MM.1S (cell line): Measurements from ENCODE around the gene SH3TC1.

Experiments used
- DNase-seq: peaks from one replicate; pipeline ENCODE4 v3.0.0-alpha.2; 2015
- H2AFZ ChIP-seq: fragments of 300-600 bp; sonication (generic); 2 replicates; pipeline ENCODE4 v1.6.0; 2016; ENCODE audit warnings: antibody characterized with exemption, low read length
- H3F3A ChIP-seq: fragments of 300-600 bp; sonication (generic); 2 replicates; pipeline ENCODE4 v1.6.1; 2016; ENCODE audit warnings: mild to moderate bottlenecking, antibody characterized with exemption, low read length, moderate library complexity, mixed read lengths; ENCODE audit not compliant: insufficient read depth
- H3K27ac ChIP-seq: fragments of 300-600 bp; sonication (generic); 2 replicates; pipeline ENCODE4 v1.5.1; 2016; ENCODE audit warnings: mild to moderate bottlenecking, low read length
- H3K27me3 ChIP-seq: fragments of 300-600 bp; sonication (generic); replicated peaks from 2 replicates; pipeline ENCODE4 v1.6.0; 2016; ENCODE audit warnings: low read length; ENCODE audit not compliant: insufficient read depth
- H3K36me3 ChIP-seq: fragments of 300-600 bp; sonication (generic); replicated peaks from 2 replicates; pipeline ENCODE4 v1.6.1; 2016; ENCODE audit warnings: mild to moderate bottlenecking, low read length, mixed read lengths; ENCODE audit not compliant: insufficient read depth
- H3K4me1 ChIP-seq: fragments of 300-600 bp; sonication (generic); 2 replicates; pipeline ENCODE4 v1.6.1; 2016; ENCODE audit warnings: low read length, mixed read lengths
- H3K4me2 ChIP-seq: fragments of 300-600 bp; sonication (generic); 2 replicates; pipeline ENCODE4 v1.6.0; 2016; ENCODE audit warnings: low read depth, low read length
- H3K4me3 ChIP-seq: fragments of 300-600 bp; sonication (generic); 2 replicates; pipeline ENCODE4 v1.5.1; 2016; ENCODE audit warnings: low read length, mixed read lengths
- H3K79me2 ChIP-seq: fragments of 300-600 bp; sonication (generic); 2 replicates; pipeline ENCODE4 v1.6.1; 2016; ENCODE audit warnings: mixed run types, low read length, mixed read lengths
- H3K9ac ChIP-seq: fragments of 300-600 bp; sonication (generic); 2 replicates; pipeline ENCODE4 v1.6.1; 2016; ENCODE audit warnings: low read length, mixed read lengths
- H3K9me2 ChIP-seq: fragments of 300-600 bp; sonication (generic); replicated peaks from 2 replicates; pipeline ENCODE4 v1.6.1; 2016; ENCODE audit warnings: mild to moderate bottlenecking, low read length, mixed read lengths; ENCODE audit not compliant: insufficient read depth
- H3K9me3 ChIP-seq: fragments of 300-600 bp; sonication (generic); replicated peaks from 2 replicates; pipeline ENCODE4 v1.6.1; 2016; ENCODE audit warnings: mild to moderate bottlenecking, low read length, mixed read lengths; ENCODE audit not compliant: insufficient read depth
- H4K20me1 ChIP-seq: fragments of 300-600 bp; sonication (generic); 2 replicates; pipeline ENCODE4 v1.6.1; 2016; ENCODE audit warnings: mild to moderate bottlenecking, low read length, moderate library complexity, mixed read lengths; ENCODE audit not compliant: insufficient read depth
- CTCF ChIP-seq: fragments of 300-600 bp; sonication (generic); IDR thresholded peaks from 2 replicates; pipeline ENCODE4 v1.5.1; 2016; ENCODE audit warnings: antibody characterized with exemption, low read length, mixed read lengths
- EZH2 ChIP-seq: fragments of 300-600 bp; sonication (generic); optimal IDR thresholded peaks from 2 replicates; pipeline ENCODE3; 2017; ENCODE audit warnings: low read depth, mild to moderate bottlenecking, antibody characterized with exemption, low read length, mixed read lengths
- EZH2phosphoT487 ChIP-seq: fragments of 300-600 bp; sonication (generic); IDR thresholded peaks from 2 replicates; pipeline ENCODE4 v1.6.1; 2018; ENCODE audit warnings: antibody characterized with exemption, low read length

SH3TC1 gene

GRCh38 chr4:8270418-8270771, 71.3 kb downstream of the SH3TC1 start:
- no peak for DNase-seq
- Histone ChIP-seq H4K20me1 (no peaks in the 10 kb centered on the region), H3K79me2 (no peaks in the 10 kb centered on the region), H3K9ac (no peak overlapping the region), H3K4me1 (no peaks in the 10 kb centered on the region), H3F3A (no peaks in the 10 kb centered on the region), H3K36me3 (no peaks in the 10 kb centered on the region), H3K9me2 (no peaks in the 10 kb centered on the region), H3K4me3 (no peak overlapping the region), H3K9me3 (no peaks in the 10 kb centered on the region), H3K4me2 (no peak overlapping the region), H3K27me3 (peaks cover 94% of the 10 kb centered on the region), H3K27ac (no peak overlapping the region), H2AFZ (no peak overlapping the region)
- TF ChIP-seq EZH2: no peak
- TF ChIP-seq CTCF: no peak
- TF ChIP-seq EZH2phosphoT487: no peak

GRCh38 chr4:8270912-8271815, 72.1 kb downstream of the SH3TC1 start:
- Histone ChIP-seq H3K9me2 (no peaks in the 10 kb centered on the region), H3K79me2 (no peaks in the 10 kb centered on the region), H3K4me3 (no peak overlapping the region)

GRCh38 chr4:8271821-8272220, 72.7 kb downstream of the SH3TC1 start:
- Histone ChIP-seq H3K27me3 (peaks cover 94% of the 10 kb centered on the region), H3K4me1 (no peaks in the 10 kb centered on the region), H3F3A (no peaks in the 10 kb centered on the region), H4K20me1 (no peaks in the 10 kb centered on the region), H3K79me2 (no peaks in the 10 kb centered on the region), H3K9ac (no peak overlapping the region), H3K27ac (no peak overlapping the region), H2AFZ (no peak overlapping the region), H3K9me3 (no peaks in the 10 kb centered on the region), H3K9me2 (no peaks in the 10 kb centered on the region), H3K4me2 (no peak overlapping the region), H3K4me3 (no peak overlapping the region), H3K36me3 (no peaks in the 10 kb centered on the region)
- TF ChIP-seq EZH2phosphoT487 (no peak), CTCF (no peak), EZH2 (no peak)
- DNase-seq: no peak

More at GRCh38 chr4:8270912-8271815, 72.1 kb downstream of the SH3TC1 start:
- Histone ChIP-seq H3K9me3 (no peaks in the 10 kb centered on the region), H2AFZ (no peak overlapping the region), H3F3A (no peaks in the 10 kb centered on the region), H3K27ac (no peak overlapping the region), H3K4me1 (no peaks in the 10 kb centered on the region), H4K20me1 (no peaks in the 10 kb centered on the region), H3K27me3 (peaks cover 94% of the 10 kb centered on the region), H3K4me2 (no peak overlapping the region), H3K36me3 (no peaks in the 10 kb centered on the region), H3K9ac (no peak overlapping the region)
- no peak for TF ChIP-seq EZH2
- no peak for TF ChIP-seq EZH2phosphoT487
- TF ChIP-seq CTCF: no peak
- DNase-seq: no peak
